ENCODE measurements around the gene ACP2.
A peak's percentile ranks its signal among the peaks of the same experiment; 100 is the strongest.

The ACP2 gene, protein sequence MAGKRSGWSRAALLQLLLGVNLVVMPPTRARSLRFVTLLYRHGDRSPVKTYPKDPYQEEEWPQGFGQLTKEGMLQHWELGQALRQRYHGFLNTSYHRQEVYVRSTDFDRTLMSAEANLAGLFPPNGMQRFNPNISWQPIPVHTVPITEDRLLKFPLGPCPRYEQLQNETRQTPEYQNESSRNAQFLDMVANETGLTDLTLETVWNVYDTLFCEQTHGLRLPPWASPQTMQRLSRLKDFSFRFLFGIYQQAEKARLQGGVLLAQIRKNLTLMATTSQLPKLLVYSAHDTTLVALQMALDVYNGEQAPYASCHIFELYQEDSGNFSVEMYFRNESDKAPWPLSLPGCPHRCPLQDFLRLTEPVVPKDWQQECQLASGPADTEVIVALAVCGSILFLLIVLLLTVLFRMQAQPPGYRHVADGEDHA

DNA sequence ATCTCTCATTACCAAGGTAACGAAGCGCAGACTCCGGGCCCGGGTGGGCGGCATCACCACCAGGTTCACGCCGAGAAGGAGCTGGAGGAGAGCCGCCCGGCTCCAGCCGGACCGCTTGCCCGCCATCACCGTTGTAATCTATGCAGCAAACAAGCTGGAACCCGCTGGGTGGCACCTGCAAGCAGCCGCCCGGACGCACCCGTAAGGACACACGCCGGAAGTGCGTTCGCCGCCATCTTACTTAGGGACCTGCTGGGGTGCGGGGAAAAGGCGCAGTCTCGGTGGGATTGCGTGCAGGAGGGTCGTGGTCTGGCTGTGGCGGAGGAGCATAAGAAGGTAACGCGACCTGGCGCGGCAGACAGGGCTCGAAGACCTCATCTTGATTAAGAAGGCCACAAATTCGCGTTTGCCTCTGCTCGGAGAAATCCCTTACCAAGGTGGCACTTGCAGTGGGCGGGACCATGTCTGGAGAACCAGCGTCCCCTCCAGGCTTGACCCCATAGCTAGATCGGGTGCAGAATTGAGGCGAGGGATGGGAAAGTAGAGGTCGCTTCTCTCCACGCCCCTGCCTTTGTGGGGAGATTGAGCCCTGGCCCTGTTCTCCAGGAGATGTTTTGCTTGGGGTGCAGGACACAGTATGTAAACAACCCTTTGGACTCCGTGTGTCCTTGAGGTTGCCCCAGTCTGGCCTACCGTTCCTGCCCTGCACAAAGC lies at the start of gene ACP2:
Gene ACP2 (minus strand): TSS at position 151 of the 714 bp plus-strand sequence. CDS start 25 bp downstream, at position 126.
- peak; percentile 90 for DNase-seq (ENCODE audit: low read depth, low spot score)
- H3K4me3 ChIP-seq (ENCODE audit: low read depth, low read length): peak within 1 kb of the TSS; percentile 70
- in situ Hi-C loops (cut with HindIII; ENCODE audit: low sequenced_read_pairs): no loop called here
- TF ChIP-seq, protein P1, sequence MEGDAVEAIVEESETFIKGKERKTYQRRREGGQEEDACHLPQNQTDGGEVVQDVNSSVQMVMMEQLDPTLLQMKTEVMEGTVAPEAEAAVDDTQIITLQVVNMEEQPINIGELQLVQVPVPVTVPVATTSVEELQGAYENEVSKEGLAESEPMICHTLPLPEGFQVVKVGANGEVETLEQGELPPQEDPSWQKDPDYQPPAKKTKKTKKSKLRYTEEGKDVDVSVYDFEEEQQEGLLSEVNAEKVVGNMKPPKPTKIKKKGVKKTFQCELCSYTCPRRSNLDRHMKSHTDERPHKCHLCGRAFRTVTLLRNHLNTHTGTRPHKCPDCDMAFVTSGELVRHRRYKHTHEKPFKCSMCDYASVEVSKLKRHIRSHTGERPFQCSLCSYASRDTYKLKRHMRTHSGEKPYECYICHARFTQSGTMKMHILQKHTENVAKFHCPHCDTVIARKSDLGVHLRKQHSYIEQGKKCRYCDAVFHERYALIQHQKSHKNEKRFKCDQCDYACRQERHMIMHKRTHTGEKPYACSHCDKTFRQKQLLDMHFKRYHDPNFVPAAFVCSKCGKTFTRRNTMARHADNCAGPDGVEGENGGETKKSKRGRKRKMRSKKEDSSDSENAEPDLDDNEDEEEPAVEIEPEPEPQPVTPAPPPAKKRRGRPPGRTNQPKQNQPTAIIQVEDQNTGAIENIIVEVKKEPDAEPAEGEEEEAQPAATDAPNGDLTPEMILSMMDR (IDR thresholded peaks at IDR 0.05; ENCODE audit: low read depth, low read length): peak; percentile 40

DNA sequence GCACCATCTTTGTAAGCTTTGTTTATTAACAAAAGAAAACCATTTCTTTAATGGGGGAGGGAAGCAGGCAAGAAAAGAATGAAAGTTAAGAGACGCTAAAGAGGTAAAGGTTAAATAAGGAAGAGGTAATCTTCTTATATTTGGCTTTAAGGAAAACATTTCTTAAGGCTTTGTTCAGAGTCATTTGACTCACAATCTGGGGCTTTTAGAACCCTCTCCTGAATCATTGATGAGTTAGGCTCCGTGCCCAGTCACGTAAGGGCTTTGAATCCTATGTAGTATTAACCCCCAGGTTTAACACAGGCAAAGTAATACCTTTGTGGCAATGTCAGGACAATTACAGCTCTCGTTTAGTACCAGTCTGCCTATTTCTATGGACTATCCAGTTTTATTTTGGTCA lies 47.4 kb upstream of the ACP2 start:
- H3K4me3 ChIP-seq (ENCODE audit: low read depth, low read length): no peak overlapping the region
- TF ChIP-seq, protein P1 (IDR thresholded peaks at IDR 0.05; ENCODE audit: low read depth, low read length): no peak
- DNase-seq (ENCODE audit: low read depth, low spot score): peak; percentile 5
- in situ Hi-C loops (cut with HindIII; ENCODE audit: low sequenced_read_pairs): no loop called here

DNA sequence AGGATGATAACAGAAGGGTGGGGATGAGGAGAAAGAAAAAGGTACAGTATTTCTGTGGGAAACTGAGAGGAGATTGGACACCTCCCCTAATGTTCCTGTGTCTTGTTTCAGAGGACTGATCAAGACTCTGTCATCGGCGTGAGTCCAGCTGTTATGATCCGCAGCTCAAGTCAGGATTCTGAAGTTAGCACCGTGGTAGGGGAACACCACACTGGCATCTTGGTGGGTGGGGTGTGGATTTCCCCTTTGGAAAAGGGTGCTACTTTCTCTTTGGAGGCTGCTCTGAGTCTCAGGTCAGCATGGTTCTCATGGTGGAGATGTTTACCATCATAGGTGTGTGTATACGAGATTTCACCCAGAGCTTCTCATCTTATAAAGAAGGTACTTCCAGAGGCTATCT lies 46.8 kb upstream of the ACP2 start:
- in situ Hi-C loops (cut with HindIII; ENCODE audit: low sequenced_read_pairs): no loop called here
- TF ChIP-seq, protein P1 (IDR thresholded peaks at IDR 0.05; ENCODE audit: low read depth, low read length): no peak
- DNase-seq (ENCODE audit: low read depth, low spot score): no peak
- H3K4me3 ChIP-seq (ENCODE audit: low read depth, low read length): no peak overlapping the region

DNA sequence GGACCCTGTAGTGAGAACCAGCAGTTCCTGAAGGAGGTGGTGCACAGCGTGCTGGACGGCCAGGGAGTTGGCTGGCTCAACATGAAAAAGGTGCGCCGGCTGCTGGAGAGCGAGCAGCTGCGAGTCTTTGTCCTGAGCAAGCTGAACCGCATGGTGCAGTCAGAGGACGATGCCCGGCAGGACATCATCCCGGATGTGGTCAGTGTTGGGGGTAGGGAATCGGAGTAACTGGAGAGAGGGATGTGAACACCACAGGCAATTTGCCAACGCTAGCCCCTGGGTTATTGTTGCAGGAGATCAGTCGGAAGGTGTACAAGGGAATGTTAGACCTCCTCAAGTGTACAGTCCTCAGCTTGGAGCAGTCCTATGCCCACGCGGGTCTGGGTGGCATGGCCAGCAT lies 41.2 kb upstream of the ACP2 start:
- DNase-seq (ENCODE audit: low read depth, low spot score): peak; percentile 43
- in situ Hi-C loops (cut with HindIII; ENCODE audit: low sequenced_read_pairs): no loop called here
- H3K4me3 ChIP-seq (ENCODE audit: low read depth, low read length): no peak overlapping the region
- TF ChIP-seq, protein P1 (IDR thresholded peaks at IDR 0.05; ENCODE audit: low read depth, low read length): no peak

DNA sequence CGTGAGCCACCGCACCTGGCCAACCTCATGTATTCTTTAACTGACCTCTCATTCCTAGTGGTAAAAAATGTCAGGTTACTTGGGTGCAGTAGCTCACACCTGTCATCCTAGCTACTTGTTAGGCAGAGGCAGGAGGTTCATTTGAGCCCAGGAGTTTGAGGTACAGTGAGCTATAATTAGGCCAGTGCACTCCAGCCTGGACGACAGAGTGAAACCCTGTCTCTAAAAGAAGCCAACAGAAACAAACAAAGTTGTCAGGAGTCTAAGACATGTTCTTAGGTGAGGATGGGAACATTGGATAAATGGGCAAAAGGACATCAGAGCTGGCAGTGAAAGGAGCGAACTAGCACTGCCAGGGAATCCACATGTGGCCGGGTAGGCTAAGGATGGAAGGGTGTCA lies 39.5 kb upstream of the ACP2 start:
- H3K4me3 ChIP-seq (ENCODE audit: low read depth, low read length): no peak overlapping the region
- TF ChIP-seq, protein P1 (IDR thresholded peaks at IDR 0.05; ENCODE audit: low read depth, low read length): no peak
- DNase-seq (ENCODE audit: low read depth, low spot score): no peak
- in situ Hi-C loops (cut with HindIII; ENCODE audit: low sequenced_read_pairs): no loop called here

DNA sequence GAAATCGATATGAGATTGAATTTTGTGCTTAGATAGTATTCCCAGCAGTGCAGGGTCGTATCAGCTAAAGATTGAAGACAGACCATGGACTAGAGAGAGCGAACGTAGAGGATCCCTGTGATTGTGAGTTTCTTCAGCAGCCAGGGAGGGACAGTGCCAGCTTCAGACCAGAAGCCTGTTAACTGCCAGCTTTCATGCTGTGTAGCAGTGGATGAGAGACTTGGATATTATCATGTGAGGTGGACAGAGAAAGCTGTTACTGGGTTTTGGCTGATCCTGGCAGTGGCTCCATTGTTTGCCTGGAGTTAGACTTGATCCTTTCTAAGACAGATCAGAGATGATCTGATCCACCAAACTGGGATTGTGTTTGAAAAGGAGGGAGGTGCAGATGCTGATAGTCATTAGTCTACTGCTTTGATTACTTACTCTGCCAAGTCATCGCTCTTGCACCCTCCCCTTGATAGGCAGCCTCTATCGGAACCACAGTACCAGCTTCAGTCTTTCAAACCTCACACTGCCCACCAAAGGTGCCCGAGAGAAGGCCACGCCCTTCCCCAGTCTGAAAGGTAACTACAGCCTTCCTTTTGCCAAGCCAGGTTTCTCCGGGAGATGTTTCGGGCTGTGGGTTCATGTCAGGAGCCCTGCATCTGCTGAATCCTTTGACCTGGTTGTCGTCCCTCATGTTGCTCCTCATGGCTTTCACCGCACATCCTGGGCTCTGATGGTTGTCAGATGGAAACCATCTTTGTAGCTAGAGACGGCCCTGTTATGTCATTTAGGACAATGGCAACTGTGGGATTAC lies 37.6 kb upstream of the ACP2 start:
- H3K4me3 ChIP-seq (ENCODE audit: low read depth, low read length): no peak overlapping the region
- DNase-seq (ENCODE audit: low read depth, low spot score): no peak
- TF ChIP-seq, protein P1 (IDR thresholded peaks at IDR 0.05; ENCODE audit: low read depth, low read length): no peak
- in situ Hi-C loops (cut with HindIII; ENCODE audit: low sequenced_read_pairs): no loop called here
